ENCODE measurements around the gene SLC5A12. TPM values are rescaled to one million over a fixed set of nuclear protein-coding genes. Genes with fewer than 3 reads are reported as not detected.

Gene SLC5A12
- total RNA-seq, 2 donors from 2014 or later: not detected

GRCh38 chr11:26729284-26729683 is 7.4 kb upstream of the SLC5A12 start:
- intact Hi-C loops (cut with DNase I): no loop called here
- DNase-seq (ENCODE audit: low spot score): no peak

DNA sequence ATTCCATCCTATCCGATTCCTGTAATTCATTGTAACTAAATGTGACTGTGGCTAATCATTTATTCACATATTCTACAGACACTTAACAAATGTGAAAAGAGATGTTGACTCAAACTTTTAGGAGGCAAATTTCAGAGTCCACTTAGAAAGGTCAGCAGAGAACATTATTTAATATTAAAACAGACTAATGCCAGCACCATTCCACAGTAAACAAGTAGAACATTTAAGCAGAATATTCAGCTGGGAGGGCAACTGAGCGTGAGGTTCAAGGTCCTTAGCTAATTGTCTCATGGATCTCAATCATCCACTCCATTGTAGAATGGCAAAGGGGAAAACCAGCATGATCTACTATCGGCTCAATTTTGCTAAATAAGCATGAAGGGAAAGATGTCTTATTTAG is 5.1 kb upstream of the SLC5A12 start:
- intact Hi-C loops (cut with DNase I): no loop called here
- no peak for DNase-seq (ENCODE audit: low spot score)

DNA sequence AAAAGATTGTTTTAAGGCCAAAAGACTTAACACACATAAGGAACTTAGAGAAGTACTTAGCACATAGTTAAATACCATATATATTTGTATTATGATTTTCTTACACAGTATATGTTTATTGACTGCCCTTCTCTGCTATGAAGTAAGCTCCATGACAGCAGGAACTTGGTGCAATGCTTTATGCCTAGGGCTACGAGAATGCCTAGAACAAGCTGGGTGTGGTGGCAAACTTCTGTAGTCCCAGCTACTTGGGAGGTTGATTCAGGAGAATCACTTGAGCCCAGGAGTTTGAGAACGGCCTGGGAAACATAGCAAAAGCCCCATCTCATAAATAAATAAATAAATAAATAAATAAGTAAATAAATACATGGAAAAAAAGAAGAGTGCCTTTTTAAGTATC is 1.9 kb downstream of the SLC5A12 start:
- intact Hi-C loops (cut with DNase I): no loop called here
- DNase-seq (ENCODE audit: low spot score): no peak

DNA sequence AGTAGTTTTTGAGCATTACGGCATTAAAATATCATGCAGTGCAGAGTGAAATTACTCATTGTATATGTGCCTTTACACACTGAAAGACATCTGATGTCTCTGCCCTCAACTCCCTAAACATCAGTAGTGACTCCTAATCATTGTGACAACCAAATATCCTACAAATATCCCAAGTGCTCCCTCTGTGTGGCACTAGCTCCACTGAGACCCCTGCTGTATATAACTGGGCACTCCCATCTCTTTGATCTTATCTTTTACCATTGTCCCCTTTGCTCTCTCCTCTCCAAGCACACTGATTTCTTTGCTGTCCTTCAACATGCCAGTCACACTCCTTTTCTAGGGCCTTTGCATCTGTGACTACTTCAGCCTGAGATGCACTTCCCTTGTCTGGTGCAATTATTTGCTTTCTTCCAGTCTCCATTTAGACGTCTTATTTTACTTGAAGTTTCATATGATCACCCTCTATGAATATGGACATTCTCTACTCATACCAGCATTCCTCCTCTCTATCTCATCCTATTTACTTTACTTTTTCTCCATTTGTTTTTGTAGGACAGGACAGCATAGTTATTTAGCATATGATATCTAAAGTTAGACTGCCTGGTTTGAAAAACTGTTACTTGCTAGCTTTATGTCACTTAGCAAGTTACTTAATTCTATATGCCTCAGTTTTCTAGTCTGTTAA is 2.4 kb downstream of the SLC5A12 start:
- intact Hi-C loops (cut with DNase I): no loop called here
- DNase-seq (ENCODE audit: low spot score): no peak

GRCh38 chr11:26717771-26718170 is 4.1 kb downstream of the SLC5A12 start:
- intact Hi-C loops (cut with DNase I): no loop called here
- no peak for DNase-seq (ENCODE audit: low spot score)

DNA sequence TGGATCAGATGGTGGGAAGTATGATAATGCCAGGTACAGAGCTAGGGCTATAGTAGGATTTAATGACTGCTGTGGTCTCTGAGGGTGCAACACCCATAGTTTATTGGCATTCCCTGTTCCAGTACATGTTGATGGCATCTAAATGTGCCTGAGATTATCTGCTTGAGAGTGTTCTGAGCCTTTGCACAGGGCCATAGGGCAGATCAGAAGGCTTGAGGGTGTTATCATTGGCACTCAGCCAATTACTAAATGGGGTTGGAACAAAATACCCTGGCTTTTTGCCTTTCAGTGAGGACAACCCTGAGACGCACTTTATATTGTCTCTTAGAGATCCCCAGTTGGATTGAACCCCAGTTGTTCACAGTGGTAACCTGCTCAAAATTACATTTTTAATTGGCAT is 6.7 kb downstream of the SLC5A12 start:
- DNase-seq (ENCODE audit: low spot score): no peak
- intact Hi-C loops (cut with DNase I): no loop called here

GRCh38 chr11:26712497-26712896 is 9.4 kb downstream of the SLC5A12 start:
- intact Hi-C loops (cut with DNase I): no loop called here

DNA sequence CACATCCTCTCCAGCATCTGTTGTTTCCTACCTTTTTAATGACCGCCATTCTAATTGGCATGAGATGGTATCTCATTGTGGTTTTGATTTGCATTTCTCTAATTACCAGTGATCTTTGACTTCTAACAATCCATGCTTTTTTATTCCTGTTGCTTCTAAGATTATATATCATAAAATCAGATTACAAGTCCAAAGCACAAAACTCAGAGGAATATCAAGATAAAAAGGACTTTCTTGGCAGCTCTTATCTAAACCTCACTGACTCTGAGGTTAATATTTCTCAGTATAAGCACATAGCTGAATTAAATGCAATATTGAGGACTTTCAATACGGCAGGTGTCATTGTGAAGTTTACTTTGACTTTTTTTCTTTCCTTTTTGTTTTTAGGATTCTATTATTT is 11.4 kb downstream of the SLC5A12 start:
- intact Hi-C loops (cut with DNase I): no loop called here
- no peak for DNase-seq (ENCODE audit: low spot score)

More at GRCh38 chr11:26712497-26712896, 9.4 kb downstream of the SLC5A12 start:
- DNase-seq (ENCODE audit: low spot score): no peak

- DNase-seq (ENCODE audit: low spot score): no peak
- intact Hi-C loops (cut with DNase I): no loop called here
Observed at GRCh38 chr11:26708736-26709456, 13.0 kb downstream of the SLC5A12 start.

GRCh38 chr11:26706181-26706580 is 15.7 kb downstream of the SLC5A12 start:
- intact Hi-C loops (cut with DNase I): no loop called here
- DNase-seq (ENCODE audit: low spot score): no peak

- intact Hi-C loops (cut with DNase I): no loop called here
Observed at GRCh38 chr11:26704249-26704648, 17.6 kb downstream of the SLC5A12 start.

GRCh38 chr11:26703411-26704191 is 18.3 kb downstream of the SLC5A12 start:
- intact Hi-C loops (cut with DNase I): no loop called here
- no peak for DNase-seq (ENCODE audit: low spot score)

More at GRCh38 chr11:26704249-26704648, 17.6 kb downstream of the SLC5A12 start:
- no peak for DNase-seq (ENCODE audit: low spot score)

DNA sequence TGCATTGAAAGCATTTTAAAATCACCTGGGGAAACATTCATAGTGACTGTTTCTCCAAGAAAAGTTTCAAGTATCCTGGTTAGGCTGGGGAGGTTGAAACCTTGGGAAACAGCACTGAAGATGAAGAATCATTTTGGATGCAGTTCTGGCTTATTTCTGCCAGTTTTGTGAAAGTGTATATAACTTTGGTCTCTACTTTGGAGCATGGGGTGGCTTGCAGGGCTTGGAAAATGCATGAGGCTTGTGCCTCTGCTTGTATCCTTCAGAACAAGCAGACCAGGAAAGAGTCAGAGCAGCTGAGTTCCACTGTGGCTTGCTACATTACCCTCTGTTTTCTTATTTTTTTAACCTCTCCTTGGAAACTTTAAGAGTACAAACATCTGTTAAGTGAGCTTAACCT is 19.5 kb downstream of the SLC5A12 start:
- DNase-seq (ENCODE audit: low spot score): no peak
- intact Hi-C loops (cut with DNase I): no loop called here

DNA sequence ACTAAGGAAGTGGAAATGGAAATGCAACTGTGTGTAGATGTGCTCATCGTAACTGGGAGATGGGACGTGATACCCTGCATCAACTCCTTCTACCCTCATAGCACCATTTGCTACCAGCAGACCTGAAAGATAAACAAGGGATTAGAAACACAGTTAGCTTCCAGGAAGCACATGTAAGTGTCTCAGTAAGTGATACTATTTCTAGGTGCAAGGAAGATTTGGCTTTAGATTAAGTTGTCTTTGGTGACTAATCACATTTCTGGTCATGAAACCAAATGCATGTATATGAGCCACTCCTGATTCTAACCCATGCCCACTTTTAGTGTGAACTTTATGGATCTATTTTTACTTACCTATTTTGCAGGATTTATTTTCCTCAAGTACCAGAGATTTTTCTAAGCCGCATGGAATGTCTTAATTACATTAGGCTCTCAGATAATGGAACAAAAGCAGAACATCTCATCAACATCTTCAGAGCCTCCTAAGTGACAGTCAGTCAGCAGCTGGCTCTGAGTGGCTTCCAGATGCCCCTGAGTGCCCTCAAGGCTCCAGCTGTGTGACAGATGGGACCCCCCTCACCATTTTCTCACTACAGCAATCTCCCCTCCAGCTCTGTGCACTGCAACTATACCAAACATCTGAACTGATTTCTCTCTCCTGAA is 21.2 kb downstream of the SLC5A12 start:
- intact Hi-C loops (cut with DNase I): no loop called here

DNA sequence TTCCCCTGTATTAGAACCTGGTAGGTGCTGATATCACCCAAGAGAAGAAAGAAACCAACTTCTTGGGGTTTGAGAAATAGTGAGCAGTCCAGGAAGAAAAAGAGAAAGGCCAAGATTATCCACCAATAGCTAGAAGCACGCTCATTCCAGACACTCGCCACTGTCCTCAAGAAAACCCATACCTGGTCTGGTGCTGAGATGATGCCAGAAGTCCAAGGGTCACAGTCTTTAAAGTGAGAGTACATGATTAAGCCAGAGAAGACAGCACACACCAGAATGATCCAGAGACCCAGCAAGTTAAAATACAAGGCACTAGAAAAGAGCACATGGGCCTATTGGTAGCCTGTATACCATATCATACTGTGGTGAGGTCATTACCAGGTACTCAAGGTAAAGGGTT is 23.6 kb downstream of the SLC5A12 start:
- DNase-seq (ENCODE audit: low spot score): no peak
- intact Hi-C loops (cut with DNase I): no loop called here

More for the DNA sequence above, 21.2 kb downstream of the SLC5A12 start:
- DNase-seq (ENCODE audit: low spot score): no peak

GRCh38 chr11:26696330-26696729 is 25.5 kb downstream of the SLC5A12 start:
- no peak for DNase-seq (ENCODE audit: low spot score)
- intact Hi-C loops (cut with DNase I): no loop called here

DNA sequence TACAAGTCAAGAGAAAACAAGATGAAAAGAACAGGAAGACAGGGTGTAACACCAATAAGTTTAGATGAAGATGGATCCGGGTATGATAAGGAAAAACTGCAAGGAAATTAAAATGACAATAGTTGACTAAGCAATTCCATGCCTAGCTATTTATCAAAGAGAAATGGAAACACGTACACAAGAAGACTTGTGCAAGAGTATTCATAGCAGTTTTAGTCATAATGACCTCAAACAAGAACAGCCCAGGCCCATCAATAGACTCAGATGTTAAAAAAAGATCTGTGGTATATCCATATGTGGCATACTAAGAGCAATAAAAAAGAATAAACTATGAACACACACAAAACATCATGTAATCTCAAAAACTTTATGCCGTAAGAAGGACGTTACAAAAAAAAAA is 33.2 kb downstream of the SLC5A12 start:
- no peak for DNase-seq (ENCODE audit: low spot score)
- intact Hi-C loops (cut with DNase I): no loop called here

DNA sequence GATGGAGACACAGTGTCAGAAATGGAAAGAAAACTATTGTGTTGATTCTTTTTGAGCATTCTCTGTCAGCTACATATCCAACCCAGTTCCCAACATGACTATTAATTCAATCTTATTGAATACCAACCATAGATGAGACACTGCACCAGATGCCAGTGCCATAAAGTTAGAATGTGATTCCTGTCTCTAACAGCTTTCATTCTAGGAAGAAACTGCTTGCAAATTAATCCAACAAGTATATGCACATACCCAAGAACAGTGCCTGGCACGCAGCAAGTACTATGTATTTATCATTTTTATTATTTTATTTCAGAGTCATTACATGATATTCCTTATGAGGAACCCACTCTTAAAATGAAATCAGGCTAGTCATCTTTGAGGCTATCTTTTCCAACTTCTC is 34.5 kb downstream of the SLC5A12 start:
- intact Hi-C loops (cut with DNase I): no loop called here
- no peak for DNase-seq (ENCODE audit: low spot score)

DNA sequence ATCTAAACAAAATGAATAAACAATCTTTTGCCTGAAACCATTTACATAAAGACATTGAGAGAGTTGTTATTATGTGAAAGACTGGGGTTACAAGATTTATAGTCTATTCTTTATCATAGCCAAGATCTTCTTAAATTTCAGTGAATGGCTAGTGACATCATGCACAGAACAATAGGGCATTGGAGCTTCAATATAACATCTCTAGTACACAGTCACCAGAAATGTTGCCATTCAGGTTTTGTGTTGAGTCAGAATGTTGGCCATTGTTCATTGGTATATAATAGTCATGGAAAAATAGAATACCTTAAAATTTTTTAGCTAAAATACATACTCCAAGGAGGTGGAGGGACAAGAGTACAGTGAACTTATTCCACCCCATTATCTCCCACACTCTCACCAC is 44.3 kb downstream of the SLC5A12 start:
- intact Hi-C loops (cut with DNase I): no loop called here
- no peak for DNase-seq (ENCODE audit: low spot score)

DNA sequence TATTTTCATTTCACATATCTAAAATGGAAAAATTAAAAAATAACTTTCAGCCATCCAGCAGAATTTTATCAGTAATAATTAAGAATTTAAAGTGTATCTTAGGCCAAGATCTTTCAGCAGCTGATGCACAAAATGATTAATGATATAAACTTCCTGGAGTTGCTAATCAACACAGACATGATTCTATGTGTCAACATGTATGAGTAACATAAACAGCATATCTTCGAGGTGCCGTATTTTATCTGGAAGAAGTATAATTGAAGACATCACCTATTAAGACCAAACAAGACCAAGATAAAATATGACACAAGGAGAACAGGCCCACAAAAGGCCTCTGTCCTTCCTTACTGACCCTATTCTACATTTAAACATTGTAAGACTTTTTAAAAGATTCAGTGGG is 45.2 kb downstream of the SLC5A12 start:
- intact Hi-C loops (cut with DNase I): no loop called here
- DNase-seq (ENCODE audit: low spot score): no peak

Measured in posterior vena cava (tissue), 2 donors.